Endodermal cell (in vitro differentiated cells): ENCODE data around the gene NUBPL. TPM values are rescaled to one million over a fixed set of nuclear protein-coding genes. Genes with fewer than 3 reads are reported as not detected.

Source experiments
- DNase-seq: peaks from one replicate; pipeline ENCODE4 v3.0.0-alpha.2; 2017
- H3K27ac ChIP-seq: 2 replicates; pipeline ENCODE4 v1.5.1; 2013; ENCODE audit warnings: mild to moderate bottlenecking, low read depth, low read length, moderate library complexity
- H3K27me3 ChIP-seq: 2 replicates; pipeline ENCODE4 v1.6.1; 2013; ENCODE audit warnings: mild to moderate bottlenecking, low read length, moderate library complexity; ENCODE audit not compliant: insufficient read depth, control insufficient read depth, poor library complexity, severe bottlenecking
- H3K36me3 ChIP-seq: 2 replicates; pipeline ENCODE4 v1.7.0; 2013; ENCODE audit warnings: mild to moderate bottlenecking, low read length, moderate library complexity; ENCODE audit not compliant: control insufficient read depth, insufficient read depth
- H3K4me1 ChIP-seq: one replicate; pipeline ENCODE4 v1.7.0; 2013; ENCODE audit warnings: low read length; ENCODE audit not compliant: control insufficient read depth, insufficient read depth
- H3K4me3 ChIP-seq: 2 replicates; pipeline ENCODE4 v1.5.1; 2013; ENCODE audit warnings: mild to moderate bottlenecking, low read length, moderate library complexity
- H3K9ac ChIP-seq: 2 replicates; pipeline ENCODE4 v1.6.1; 2013; ENCODE audit warnings: mild to moderate bottlenecking, low read length, moderate library complexity; ENCODE audit not compliant: poor library complexity, severe bottlenecking; ENCODE audit errors: extremely low read depth
- H3K9me3 ChIP-seq: 2 replicates; pipeline ENCODE4 v1.6.1; 2013; ENCODE audit warnings: mild to moderate bottlenecking, low read length, moderate library complexity; ENCODE audit not compliant: control insufficient read depth
- H3K27ac Mint-ChIP-seq: 2 replicates; pipeline ENCODE4 v1.8.0; 2020; ENCODE audit warnings: mixed read lengths
- H3K27me3 Mint-ChIP-seq: 2 replicates; pipeline ENCODE4 v1.8.0; 2021; ENCODE audit warnings: mild to moderate bottlenecking, mixed read lengths; ENCODE audit not compliant: insufficient read depth
- H3K36me3 Mint-ChIP-seq: 2 replicates; pipeline ENCODE4 v1.8.0; 2020; ENCODE audit warnings: low read depth, mixed read lengths
- H3K4me1 Mint-ChIP-seq: 2 replicates; pipeline ENCODE4 v1.8.0; 2020; ENCODE audit warnings: mixed read lengths
- H3K4me3 Mint-ChIP-seq: 2 replicates; pipeline ENCODE4 v1.8.0; 2020; ENCODE audit warnings: mild to moderate bottlenecking, moderate library complexity, mixed read lengths
- H3K9me3 Mint-ChIP-seq: 2 replicates; pipeline ENCODE4 v1.8.0; 2020; ENCODE audit warnings: mild to moderate bottlenecking, mixed read lengths
- CTCF ChIP-seq: fragments of 200-600 bp; sonication (generic); conservative IDR thresholded peaks from 2 replicates; pipeline ENCODE4 v1.5.0; 2021; ENCODE audit warnings: antibody characterized with exemption, mild to moderate bottlenecking
- WGBS, 2 experiments: methylation state at CpG; one replicate each; pipeline versions ENCODE4 v1.1.5 to v1.1.7; 2013; ENCODE audit warnings: missing lambda C conversion rate in 2 of 2, mixed read lengths in 1 of 2; ENCODE audit not compliant: insufficient coverage in 1 of 2, insufficient read length in 1 of 2; 5-methylcytosine and 5-hydroxymethylcytosine counted together
- total RNA-seq, 2 donors: library from RNA; stranded (reverse); fragmentation: NEBNext Ultra II Directional in 1 of 2; extraction: Animal tissue kit (Norgen Biotek cat#: 25700) in 1 of 2; gene quantifications; 2 replicates in 1 of 2; 3 replicates in 1 of 2; pipeline ENCODE4 v1.2.1, GENCODE V29; 2021

NUBPL gene
- total RNA-seq, 2 donors from 2014 or later: 12.2 to 14.0 TPM

GRCh38 chr14:31909977-31910376, 348.8 kb downstream of the NUBPL start:
- H3K4me3 ChIP-seq: peak overlapping the region; percentile 59
- Mint-ChIP-seq H3K9me3 (peaks cover 39% of the 10 kb centered on the region), H3K4me3 (no peak overlapping the region), H3K36me3 (peaks cover 2% of the 10 kb centered on the region), H3K4me1 (no peaks in the 10 kb centered on the region), H3K27ac (no peak overlapping the region), H3K27me3 (no peaks in the 10 kb centered on the region)
- no peaks in the 10 kb centered on the region for H3K4me1 ChIP-seq
- no peaks in the 10 kb centered on the region for H3K27me3 ChIP-seq
- TF ChIP-seq CTCF: no peak
- DNase-seq: no peak
- peaks cover 50% of the 10 kb centered on the region for H3K9me3 ChIP-seq
- WGBS, 2 experiments: 95% methylated on average over 3 of the region's 3 CpGs; no CpG with 5 or more reads in 1 of the 2 experiments
- no peaks in the 10 kb centered on the region for H3K36me3 ChIP-seq
- no peak overlapping the region for H3K27ac ChIP-seq
- no peak overlapping the region for H3K9ac ChIP-seq

Other genes starting within 250 kb of the NUBPL start
- gene HEATR5A, start 140.9 kb upstream of the NUBPL start, total RNA-seq: 10 to 100 TPM; 31.7 to 36.4 TPM
- 10 to 100 TPM; 12.7 to 14.9 TPM for gene DTD2, start 103.9 kb upstream of the NUBPL start, total RNA-seq
- not detected for gene GPR33, start 73.4 kb upstream of the NUBPL start, total RNA-seq